Activated T-helper 2 cell treated with anti-CD3 and anti-CD28 coated beads, Interferon-gamma antibody, Interleukin-2, Interleukin-4, amounts not matched to agents 10 μg/mL and 5 μg/mL and 100 μg/mL, durations not matched to agents 14 hours and 24 hours and 36 hours (primary cell): ENCODE data around the gene HES3. TPM values are rescaled to one million over a fixed set of nuclear protein-coding genes. Genes with fewer than 3 reads are reported as not detected.

Source experiments
- DNase-seq: peaks from one replicate; pipeline ENCODE4 v3.0.0; 2021; ENCODE audit warnings: low spot score
- H3K27ac Mint-ChIP-seq: one replicate; pipeline ENCODE4 v1.8.0; 2021; ENCODE audit warnings: mixed read lengths
- H3K27me3 Mint-ChIP-seq: one replicate; pipeline ENCODE4 v1.8.0; 2021; ENCODE audit warnings: low read depth, mixed read lengths
- H3K36me3 Mint-ChIP-seq: one replicate; pipeline ENCODE4 v1.8.0; 2021; ENCODE audit warnings: low read depth, mixed read lengths
- H3K4me1 Mint-ChIP-seq: one replicate; pipeline ENCODE4 v1.8.0; 2021; ENCODE audit warnings: low read depth, mixed read lengths
- H3K4me3 Mint-ChIP-seq: one replicate; pipeline ENCODE4 v1.8.0; 2021; ENCODE audit warnings: low read depth, mild to moderate bottlenecking, moderate library complexity, mixed read lengths
- H3K9me3 Mint-ChIP-seq: one replicate; pipeline ENCODE4 v1.8.0; 2021; ENCODE audit warnings: mixed read lengths
- intact Hi-C: fragments of 100-400 bp; cut with micrococcal nuclease; formaldehyde crosslinking; loops from one replicate; pipeline ENCODE4 v1.15.1; 2023
- total RNA-seq: library from RNA; stranded (reverse); gene quantifications from 2 replicates; pipeline ENCODE4 v1.2.3, GENCODE V29; 2022

The HES3 gene
- total RNA-seq, 1 donor from 2014 or later, result not detected

DNA sequence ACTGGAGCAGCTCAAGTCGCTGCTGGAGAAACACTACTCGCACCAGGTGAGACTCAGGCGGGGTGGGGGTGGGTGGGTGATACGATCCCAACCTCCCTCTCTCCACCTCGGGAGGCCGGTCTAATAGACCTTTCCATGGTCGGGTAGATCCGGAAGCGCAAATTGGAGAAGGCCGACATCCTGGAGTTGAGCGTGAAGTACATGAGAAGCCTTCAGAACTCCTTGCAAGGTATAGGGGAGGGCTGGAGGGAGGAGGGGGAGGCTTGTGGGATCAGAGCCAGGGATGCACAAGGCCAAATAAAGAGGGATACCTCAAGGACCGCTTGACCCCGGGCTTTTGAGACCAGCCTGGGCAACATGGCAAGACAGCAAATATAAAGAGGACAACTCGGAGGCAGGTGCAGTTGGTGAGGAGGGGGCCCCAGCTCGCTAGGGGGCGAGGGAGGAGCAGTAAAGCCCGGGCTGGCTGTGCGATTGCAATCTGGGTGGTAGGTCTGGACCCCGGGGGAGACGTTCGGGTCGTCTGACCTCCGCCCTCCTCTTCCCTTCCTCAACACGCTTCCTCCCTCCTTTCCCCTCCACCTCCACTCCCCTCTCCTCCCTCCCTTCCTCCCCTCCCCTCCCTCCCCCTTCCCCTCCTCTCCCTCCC is 546 bp downstream of the HES3 start:
- H3K36me3 Mint-ChIP-seq, result no peaks in the 10 kb centered on the region
- no peak overlapping the region for H3K27ac Mint-ChIP-seq
- no peak overlapping the region for H3K4me3 Mint-ChIP-seq
- peaks cover 64% of the 10 kb centered on the region for H3K27me3 Mint-ChIP-seq
- DNase-seq, result no peak
- peaks cover 7% of the 10 kb centered on the region for H3K4me1 Mint-ChIP-seq
- intact Hi-C loops, result loop anchor here (5.0 kb wide), 2 partner anchors 98 to 178 kb away; partner anchors contain the start of gene ESPN
- no peaks in the 10 kb centered on the region for H3K9me3 Mint-ChIP-seq

DNA sequence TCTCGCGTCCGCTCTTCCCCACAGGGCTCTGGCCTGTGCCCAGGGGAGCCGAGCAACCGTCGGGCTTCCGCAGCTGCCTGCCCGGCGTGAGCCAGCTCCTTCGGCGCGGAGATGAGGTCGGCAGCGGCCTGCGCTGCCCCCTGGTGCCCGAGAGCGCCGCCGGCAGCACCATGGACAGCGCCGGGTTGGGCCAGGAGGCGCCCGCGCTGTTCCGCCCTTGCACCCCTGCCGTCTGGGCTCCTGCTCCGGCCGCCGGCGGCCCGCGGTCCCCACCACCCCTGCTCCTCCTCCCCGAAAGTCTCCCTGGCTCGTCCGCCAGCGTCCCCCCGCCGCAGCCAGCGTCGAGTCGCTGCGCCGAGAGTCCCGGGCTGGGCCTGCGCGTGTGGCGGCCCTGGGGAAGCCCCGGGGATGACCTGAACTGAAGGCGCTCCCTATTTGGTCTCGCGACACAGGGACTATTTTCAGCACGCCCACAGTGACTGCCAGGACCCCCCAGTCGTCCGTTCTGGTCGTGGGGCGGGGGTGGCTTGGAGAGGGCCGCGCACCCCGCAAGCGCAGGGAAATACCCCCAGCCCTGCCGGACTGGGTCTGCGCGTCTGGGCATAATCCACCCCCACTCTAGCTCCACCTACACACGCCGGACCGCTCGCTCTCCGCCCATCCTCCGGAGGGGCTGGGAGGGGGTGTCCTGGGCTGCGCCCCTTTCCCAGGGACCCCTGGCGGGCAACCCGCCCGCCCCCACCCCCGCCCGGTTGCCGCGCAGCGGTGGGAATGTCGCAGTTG is 1.3 kb downstream of the HES3 start:
- no peak overlapping the region for H3K27ac Mint-ChIP-seq
- intact Hi-C loops, result loop anchor here (5.0 kb wide), 2 partner anchors 97 to 177 kb away; partner anchors contain the start of gene ESPN
- no peak overlapping the region for H3K4me3 Mint-ChIP-seq
- no peaks in the 10 kb centered on the region for H3K36me3 Mint-ChIP-seq
- peak; percentile 76 for DNase-seq
- H3K4me1 Mint-ChIP-seq, result peaks cover 7% of the 10 kb centered on the region
- H3K27me3 Mint-ChIP-seq, result peaks cover 62% of the 10 kb centered on the region
- H3K9me3 Mint-ChIP-seq, result no peaks in the 10 kb centered on the region

DNA sequence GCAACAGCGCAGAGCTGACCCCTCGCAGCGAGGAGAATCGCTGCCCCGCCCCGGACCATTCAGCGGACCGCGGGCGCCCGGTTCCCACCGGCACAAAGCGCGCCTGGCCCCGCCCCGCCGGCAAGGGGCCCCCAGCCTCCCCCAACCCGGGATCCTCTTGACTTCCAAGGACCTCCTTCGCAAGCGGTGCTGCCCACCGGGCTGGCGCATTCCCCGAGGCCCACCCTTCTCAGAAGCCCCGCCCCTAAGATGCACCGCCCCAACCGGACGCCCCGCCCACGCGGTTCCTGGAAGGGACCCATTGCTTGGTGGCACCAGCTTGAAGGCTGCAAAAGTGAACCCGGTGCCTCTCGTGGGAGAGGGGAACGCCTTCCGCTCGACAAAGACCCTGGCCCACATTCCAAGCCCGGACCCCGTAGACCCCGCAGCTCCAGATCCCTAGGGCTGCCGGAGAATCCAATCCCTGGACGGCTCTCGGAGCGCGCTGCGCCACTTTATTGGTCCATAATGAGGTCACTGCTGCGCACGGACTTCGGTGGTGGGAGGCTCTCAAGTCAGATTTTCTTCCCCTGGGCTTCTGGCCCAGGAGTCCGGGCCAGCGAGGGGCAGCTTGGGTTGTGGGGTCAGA is 2.0 kb downstream of the HES3 start:
- H3K4me3 Mint-ChIP-seq, result peak overlapping the region; percentile 42

DNA sequence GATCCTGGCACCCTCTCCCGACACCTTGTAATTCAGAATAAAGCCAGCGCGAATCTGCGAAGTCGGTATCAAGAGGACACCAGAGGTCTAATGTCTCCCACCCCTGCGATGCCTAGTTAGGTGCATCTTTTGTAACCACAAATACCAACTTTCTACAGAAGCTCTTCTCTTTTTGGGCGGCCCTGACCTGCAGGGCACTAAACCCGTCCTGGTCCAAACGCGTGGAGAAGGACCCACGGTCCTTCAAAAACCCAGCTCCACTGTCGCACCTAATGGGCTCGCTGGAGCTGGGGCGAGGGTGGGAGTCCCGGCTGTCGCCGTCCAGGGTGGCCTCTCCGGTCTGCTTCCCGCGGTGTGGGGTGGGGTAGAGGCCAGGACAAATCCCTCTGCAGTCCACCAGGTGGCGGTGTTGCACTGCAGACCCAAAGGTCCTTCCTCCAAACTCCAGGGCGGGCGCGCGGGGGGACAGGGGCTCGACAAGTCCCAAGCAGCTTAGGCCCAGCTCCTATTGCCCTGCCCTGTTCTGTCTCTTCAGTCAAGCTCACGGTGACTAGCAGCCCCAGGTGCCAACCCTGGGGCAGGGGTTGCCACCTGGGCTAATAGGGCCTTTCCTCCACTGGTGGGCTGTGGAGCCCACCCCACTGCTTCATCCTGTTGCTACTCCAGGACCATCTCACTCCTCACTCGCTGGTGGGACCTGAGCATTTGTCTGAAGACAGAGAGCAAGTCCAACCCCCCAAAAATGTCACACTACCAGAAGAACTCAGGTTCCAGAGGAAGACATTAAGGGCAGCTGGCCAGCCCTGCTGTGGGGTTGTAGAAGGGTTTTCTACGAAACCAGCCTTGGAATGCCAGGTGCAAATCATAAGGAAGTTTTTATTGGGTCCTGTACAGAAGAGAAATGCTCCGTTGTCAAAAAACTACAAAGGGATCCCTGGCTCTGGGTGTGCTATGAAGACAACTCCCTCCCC is 2.8 kb downstream of the HES3 start:
- intact Hi-C loops, result loop anchor here (1.0 to 5.0 kb wide), 4 partner anchors 96 to 192 kb away; partner anchors contain the start of gene ESPN
- peak overlapping the region; percentile 42 for H3K4me3 Mint-ChIP-seq
- no peak overlapping the region for H3K27ac Mint-ChIP-seq
- H3K4me1 Mint-ChIP-seq, result peaks cover 4% of the 10 kb centered on the region
- H3K9me3 Mint-ChIP-seq, result no peaks in the 10 kb centered on the region
- peaks cover 57% of the 10 kb centered on the region for H3K27me3 Mint-ChIP-seq
- peak; percentile 70 for DNase-seq
- H3K36me3 Mint-ChIP-seq, result no peaks in the 10 kb centered on the region

More for the DNA sequence above, 2.0 kb downstream of the HES3 start:
- intact Hi-C loops, result loop anchor here (1.0 to 5.0 kb wide), 4 partner anchors 96 to 193 kb away; partner anchors contain the start of gene ESPN
- Mint-ChIP-seq H3K9me3 (no peaks in the 10 kb centered on the region), H3K27me3 (peaks cover 62% of the 10 kb centered on the region), H3K36me3 (no peaks in the 10 kb centered on the region), H3K4me1 (peaks cover 7% of the 10 kb centered on the region), H3K27ac (no peak overlapping the region)
- peak; percentile 39 for DNase-seq

DNA sequence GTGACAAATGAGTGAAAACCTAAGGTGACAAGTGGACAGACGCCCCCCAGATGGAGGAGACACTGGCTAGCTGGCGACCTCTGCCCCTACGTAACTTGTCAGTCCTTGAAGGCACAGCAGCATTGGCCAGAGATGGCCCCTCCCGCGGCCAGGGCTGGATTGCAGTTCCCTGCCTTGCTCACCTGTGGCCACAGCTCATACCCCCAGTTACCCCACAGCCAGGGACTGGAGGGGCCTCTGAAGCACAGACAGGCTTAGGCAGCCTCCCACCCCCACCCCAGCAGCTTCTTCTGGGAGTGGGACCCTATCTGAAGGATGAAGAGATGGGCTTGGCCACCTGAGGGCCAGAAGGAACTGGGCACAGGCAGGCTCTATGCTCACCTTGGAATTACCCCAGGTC is 3.7 kb downstream of the HES3 start:
- H3K27me3 Mint-ChIP-seq, result peaks cover 59% of the 10 kb centered on the region
- H3K4me1 Mint-ChIP-seq, result peaks cover 4% of the 10 kb centered on the region
- H3K9me3 Mint-ChIP-seq, result no peaks in the 10 kb centered on the region
- no peak overlapping the region for H3K27ac Mint-ChIP-seq
- DNase-seq, result no peak
- H3K36me3 Mint-ChIP-seq, result no peaks in the 10 kb centered on the region
- H3K4me3 Mint-ChIP-seq, result no peak overlapping the region
- intact Hi-C loops, result loop anchor here (2.0 to 5.0 kb wide), 3 partner anchors 95 to 191 kb away; partner anchors contain the start of gene ESPN

DNA sequence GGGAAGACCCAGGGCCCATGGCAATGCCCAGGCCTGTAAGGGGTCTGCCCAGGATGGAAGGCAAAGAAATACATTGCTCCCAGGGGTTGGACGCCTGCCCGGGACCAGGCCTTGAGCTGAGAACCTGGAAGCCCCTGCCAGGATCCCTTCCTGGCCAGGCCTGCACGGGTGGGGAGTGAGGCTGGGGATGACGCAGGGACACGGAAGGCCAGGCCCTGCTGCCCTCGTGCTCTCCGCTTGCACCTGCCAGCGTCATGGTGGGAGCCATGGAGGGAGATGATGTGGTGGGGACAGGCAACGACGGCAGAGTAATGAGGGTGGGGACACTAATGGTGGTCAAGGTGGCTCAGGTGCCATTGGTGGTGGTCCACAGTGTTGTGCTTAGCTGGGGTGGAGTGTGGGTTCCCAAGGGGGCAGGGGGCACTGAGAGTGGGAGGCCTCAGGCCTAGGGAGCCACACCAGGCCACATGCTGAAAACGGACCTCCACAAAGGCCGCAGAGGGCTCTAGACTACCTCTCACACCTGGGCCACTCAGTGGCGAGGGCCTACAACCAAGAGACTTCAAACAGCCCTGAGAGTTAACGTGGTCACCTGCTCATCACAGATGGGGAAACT is 4.3 kb downstream of the HES3 start:
- no peaks in the 10 kb centered on the region for H3K9me3 Mint-ChIP-seq
- no peak for DNase-seq
- H3K4me3 Mint-ChIP-seq, result no peak overlapping the region
- H3K27ac Mint-ChIP-seq, result no peak overlapping the region
- no peaks in the 10 kb centered on the region for H3K36me3 Mint-ChIP-seq
- H3K27me3 Mint-ChIP-seq, result peaks cover 55% of the 10 kb centered on the region
- H3K4me1 Mint-ChIP-seq, result peaks cover 4% of the 10 kb centered on the region
- intact Hi-C loops, result loop anchor here (5.0 kb wide), 2 partner anchors 94 to 174 kb away; partner anchors contain the start of gene ESPN

DNA sequence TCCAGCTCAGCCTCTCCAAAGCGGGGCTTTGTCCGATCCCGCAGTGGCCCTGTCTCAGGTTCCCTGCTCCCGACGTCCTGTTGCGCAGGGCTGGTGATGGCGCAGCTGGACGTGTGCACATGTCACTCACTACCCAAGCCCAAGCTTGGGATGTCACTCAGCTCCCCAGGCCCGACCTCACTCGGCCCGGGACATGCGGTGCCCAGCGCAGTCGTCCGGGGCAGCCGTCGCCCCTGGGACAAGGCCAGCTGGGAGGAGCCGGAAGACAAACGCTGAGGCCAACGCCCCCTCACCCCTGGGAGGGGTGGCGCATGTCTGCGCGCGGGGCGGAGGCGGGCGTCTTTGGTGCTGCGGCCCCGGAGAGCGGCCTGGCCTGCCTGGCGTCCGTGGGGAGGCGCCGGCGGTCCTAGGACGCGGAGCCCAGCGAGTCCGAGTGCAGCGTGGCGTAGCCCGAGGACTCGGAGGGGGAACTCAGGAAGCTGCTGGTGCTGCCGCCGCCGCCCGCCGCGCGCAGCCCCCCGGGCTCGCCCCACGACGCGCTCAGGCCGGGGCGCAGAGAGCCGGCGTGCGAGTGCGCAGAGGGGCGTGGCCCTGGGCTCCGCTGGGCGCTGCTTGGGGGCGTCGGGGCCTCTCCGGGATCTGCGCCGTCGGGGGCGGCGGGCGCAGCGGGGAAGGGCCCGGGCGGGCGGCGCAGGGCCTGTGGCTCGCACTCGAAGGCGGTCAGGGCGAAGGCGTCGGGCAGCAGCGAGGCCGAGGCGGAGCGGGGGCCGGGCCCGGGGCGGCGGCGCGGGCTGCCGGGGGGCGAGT is 5.2 kb downstream of the HES3 start:
- intact Hi-C loops, result loop anchor here (5.0 kb wide), 2 partner anchors 93 to 173 kb away; partner anchors contain the start of gene ESPN
- DNase-seq, result no peak
- peaks cover 46% of the 10 kb centered on the region for H3K27me3 Mint-ChIP-seq
- no peak overlapping the region for H3K27ac Mint-ChIP-seq
- H3K9me3 Mint-ChIP-seq, result no peaks in the 10 kb centered on the region
- no peak overlapping the region for H3K4me3 Mint-ChIP-seq
- no peaks in the 10 kb centered on the region for H3K36me3 Mint-ChIP-seq
- H3K4me1 Mint-ChIP-seq, result peaks cover 4% of the 10 kb centered on the region

DNA sequence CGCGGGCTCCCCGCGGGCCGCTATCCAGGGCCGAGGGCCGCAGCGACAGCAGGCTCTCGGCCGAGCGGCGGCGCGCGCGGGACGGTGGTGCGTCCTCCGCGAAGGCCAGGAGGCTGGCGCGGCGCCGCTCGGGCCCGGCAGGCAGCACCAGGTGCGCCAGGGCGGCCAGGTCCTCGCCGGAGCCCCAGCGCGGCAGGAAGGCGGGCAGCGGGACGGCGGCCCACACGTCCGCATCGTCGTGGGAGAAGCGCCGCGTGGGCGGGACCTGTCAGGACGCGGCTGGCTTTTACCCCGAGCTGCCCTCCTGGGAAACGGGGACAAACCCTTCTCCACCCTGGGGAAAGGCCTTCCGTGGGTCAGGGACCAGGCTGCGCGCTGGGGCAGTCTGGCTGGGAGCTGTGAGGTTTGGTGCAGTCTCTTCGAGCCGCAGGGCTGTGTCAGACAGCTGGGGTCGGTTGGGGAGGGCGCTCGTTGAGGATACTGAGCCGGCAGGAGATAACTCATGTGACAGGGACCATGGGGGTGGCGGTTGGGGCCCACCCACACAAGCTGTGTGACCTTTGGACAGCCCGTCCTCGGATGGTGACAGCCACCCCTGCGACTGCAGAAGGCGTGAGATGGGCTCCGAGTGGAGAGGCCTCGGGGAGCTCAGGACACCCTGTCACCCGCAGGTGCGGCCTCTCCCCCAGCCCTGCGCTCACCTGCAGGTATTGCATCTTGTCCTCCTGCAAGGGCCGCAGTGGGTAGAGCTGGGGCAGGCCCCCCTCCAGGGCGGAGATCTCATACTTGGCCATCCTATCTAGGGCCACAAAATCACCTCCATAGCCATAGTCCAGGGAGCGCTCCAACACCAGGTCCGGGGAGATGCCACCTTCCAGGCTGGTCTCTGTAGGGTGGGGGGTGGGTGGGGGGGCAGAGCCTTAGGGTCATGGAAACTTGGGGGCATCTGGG is 6.0 kb downstream of the HES3 start:
- intact Hi-C loops, result loop anchor here (5.0 kb wide), 2 partner anchors 92 to 172 kb away; partner anchors contain the start of gene ESPN
- H3K27me3 Mint-ChIP-seq, result peaks cover 41% of the 10 kb centered on the region

DNA sequence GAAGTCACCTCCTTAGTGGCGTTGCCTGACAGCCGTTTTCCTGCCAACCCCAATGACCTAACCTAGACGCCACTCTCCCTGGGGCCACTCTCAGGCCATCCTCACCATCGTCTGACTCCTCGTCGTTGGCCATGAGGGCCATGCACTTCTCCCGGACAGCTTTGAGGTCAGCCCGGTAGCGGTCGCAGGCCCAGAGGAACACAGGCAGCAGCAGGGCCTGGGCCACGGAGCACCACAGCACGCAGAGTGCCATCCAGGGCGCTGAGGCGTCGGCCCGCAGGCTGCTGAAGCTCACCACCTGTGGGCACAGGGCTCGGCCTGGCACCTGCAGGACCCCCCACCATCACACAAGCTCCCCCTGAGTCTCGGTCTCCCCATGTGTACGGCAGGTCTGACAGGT is 7.3 kb downstream of the HES3 start:
- intact Hi-C loops, result no loop called here
- peaks cover 41% of the 10 kb centered on the region for H3K27me3 Mint-ChIP-seq
- H3K9me3 Mint-ChIP-seq, result no peaks in the 10 kb centered on the region
- H3K4me3 Mint-ChIP-seq, result no peak overlapping the region
- no peaks in the 10 kb centered on the region for H3K36me3 Mint-ChIP-seq
- no peak overlapping the region for H3K27ac Mint-ChIP-seq
- peaks cover 4% of the 10 kb centered on the region for H3K4me1 Mint-ChIP-seq
- DNase-seq, result no peak

More for the DNA sequence above, 6.0 kb downstream of the HES3 start:
- Mint-ChIP-seq H3K27ac (no peak overlapping the region), H3K9me3 (no peaks in the 10 kb centered on the region), H3K36me3 (no peaks in the 10 kb centered on the region), H3K4me3 (no peak overlapping the region), H3K4me1 (peaks cover 4% of the 10 kb centered on the region)
- no peak for DNase-seq

DNA sequence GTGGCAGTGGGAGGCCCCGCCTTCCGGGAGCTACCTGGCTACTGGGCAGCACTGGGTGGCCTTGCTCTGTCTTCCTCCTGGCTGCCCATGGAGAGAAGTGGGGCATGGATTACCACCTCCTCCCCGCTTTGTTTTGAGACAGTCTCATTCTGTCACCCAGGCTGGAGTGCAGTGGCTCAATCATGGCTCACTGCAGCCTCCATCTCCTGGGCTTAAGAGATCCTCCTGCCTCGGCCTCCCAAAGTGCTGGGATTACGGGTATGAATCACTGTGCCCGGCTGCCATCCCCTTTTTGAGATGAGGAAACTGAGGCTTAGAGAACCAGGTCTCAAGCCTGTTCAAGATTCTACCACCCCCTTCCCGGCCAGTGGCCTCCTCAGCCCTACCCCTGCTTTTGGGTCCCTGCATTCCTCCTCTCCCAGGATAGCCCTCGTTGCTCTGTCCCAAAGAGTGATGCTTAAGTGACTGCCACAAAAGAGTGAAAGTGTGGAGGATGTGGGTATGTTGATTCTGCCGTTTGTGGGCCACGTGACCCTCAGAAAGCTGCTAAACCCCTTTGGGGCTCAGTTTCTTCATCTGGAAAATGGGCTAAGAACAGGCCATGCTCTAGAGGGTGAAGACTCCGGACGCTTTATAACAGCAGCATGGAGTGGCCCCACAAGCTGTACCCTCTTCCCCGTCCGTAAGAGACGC is 7.8 kb downstream of the HES3 start:
- H3K27ac Mint-ChIP-seq, result no peak overlapping the region
- no peak for DNase-seq
- no peaks in the 10 kb centered on the region for H3K4me1 Mint-ChIP-seq
- no peaks in the 10 kb centered on the region for H3K36me3 Mint-ChIP-seq
- H3K9me3 Mint-ChIP-seq, result no peaks in the 10 kb centered on the region
- no peak overlapping the region for H3K4me3 Mint-ChIP-seq
- intact Hi-C loops, result no loop called here
- H3K27me3 Mint-ChIP-seq, result peaks cover 35% of the 10 kb centered on the region
